Hematopoietic multipotent progenitor cell treated with erythropoietin and hydrocortisone succinate and interleukin-3 and kit ligand, for 8 days (in vitro differentiated cells): Measurements from ENCODE around the gene CTSA.

Experiments
- DNase-seq: peaks from one replicate; pipeline ENCODE4 v3.0.0-alpha.2; 2015

CTSA gene

DNA sequence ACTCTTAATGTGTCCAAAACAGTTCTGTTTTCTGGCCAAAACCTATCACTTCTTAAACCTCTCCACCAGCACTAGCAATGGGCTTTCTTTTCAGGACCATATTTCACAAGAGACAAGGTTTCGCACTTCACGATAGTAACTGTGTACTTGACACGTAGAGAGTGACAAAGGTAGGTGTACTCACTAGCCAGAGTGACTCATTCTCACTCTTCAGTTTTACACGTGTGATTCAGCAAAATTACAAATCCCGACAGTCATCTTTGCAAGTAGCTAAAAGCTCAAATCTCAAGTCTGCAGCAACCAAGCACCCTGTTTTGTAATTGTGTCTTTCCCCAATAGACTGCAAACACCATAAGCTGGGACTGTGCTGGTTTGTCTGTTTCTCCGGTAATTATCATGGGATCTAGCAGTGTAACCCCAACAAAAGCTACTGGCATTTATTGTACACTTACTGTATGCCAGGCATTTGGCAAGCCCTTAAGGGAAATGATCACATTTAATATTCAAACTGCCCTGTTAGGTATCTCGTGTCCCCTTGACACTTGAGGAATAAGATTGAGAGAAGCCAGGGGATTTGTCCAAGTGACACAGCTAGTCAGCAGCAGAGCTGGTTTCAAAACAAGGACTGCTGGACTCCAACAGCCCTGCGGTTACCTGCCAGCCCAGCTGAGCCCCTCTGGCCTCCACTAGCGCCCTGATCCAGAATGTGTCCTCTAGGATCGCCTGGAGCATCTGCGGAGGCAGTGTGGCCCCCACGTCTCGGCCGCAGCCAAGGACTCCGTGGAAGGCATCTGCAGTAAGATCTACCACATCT is 53.2 kb downstream of the CTSA start:
- no peak for DNase-seq

DNA sequence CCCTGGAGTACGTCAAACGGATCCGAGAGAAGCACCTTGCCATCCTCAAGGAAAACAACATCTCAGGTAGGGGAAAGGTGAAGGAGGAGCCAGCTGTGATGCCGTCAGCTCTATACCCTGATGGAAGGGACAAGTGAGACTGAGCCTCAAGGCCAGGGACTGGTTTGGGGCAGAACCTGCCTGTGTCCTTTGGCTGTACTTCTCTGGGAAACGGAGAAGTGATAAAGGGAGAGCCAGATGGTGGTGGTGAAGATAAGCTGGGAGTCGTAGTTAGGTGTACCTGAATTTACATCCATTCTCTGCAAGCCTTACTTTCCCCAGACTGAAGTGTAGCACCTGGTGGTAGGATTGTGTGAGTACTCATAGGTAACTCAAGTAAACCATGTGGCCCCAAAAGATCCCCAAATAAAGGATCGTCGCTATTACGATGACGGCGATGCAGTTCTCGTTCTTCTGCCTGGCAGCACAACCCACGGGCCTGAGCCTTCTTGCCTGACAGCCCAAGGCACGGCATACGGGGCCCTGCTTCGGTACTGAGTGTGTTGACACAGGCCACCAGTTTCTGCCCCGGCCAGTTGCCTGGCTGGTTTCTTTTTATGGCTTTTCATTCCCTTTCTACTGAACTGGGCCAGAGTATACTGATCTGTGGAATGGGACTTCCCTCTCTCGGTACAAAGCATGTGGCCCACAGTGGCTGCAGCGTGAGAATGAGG is 54.0 kb downstream of the CTSA start:
- no peak for DNase-seq

GRCh38 chr20:45945678-45946148 is 54.6 kb downstream of the CTSA start:
- DNase-seq = no peak

DNA sequence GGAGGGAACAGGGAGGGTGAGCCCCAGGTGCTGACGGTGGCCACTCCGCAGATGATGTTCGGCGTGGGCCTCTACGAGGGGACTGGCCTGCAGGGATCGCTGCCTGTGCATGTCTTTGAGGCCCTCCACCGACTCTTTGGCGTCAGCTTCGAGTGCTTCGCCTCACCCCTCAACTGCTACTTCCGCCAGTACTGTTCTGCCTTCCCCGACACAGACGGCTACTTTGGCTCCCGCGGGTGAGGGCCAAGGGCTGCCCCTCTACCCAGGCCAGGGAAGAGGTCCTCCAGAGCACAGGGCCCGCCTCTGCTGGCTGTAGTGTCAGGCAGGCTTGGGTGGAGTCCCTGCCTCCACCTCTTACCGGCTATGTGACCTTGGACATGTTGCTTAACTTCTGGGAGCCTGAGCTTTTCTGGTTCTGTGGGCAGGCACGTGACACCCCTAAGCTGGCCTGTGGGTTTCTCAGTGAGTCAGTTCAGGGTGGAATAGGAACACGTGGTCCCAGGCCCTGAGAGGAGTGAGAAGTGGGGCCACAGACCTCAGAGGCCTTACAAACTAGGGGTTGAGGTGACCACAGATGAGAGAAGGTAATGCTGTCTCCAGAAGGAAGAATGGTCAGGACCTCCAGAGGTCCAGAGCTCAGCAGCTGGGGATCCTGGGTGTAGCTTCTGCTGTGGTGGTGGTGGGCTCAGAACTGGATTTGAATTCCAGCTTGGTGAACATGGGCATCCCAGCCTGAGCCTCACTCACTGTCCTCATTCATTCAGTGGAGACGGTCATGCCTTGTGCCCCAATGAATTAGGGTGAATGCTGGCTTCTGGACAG is 55.2 kb downstream of the CTSA start:
- peak; percentile 68 for DNase-seq

- no peak for DNase-seq
Observed at GRCh38 chr20:45947110-45947866, 56.2 kb downstream of the CTSA start.

GRCh38 chr20:45948261-45948733 is 57.2 kb downstream of the CTSA start:
- DNase-seq = no peak
